NOMO-1 treated with dmso at 0.1 percent for 144 hours (cell line): ENCODE results near the gene CSF3.

ENCODE experiments used
- DNase-seq: peaks from one replicate; lab custom pipeline; 2025; ENCODE audit not compliant: unreplicated experiment; lab: John Stamatoyannopoulos, UW

The CSF3 gene

GRCh38 chr17:40060887-40061608 lies 45.8 kb downstream of the CSF3 start:
- no peak for DNase-seq

- no peak for DNase-seq
Observed at GRCh38 chr17:40061609-40062038, 46.4 kb downstream of the CSF3 start.

- peak; percentile 19 for DNase-seq
Observed at GRCh38 chr17:40062329-40063186, 47.3 kb downstream of the CSF3 start, which contains the start of gene THRA. Gene THRA, plus strand, starts transcription at chr17:40062965. Its CDS starts 11,524 bp downstream, at chr17:40074489.

GRCh38 chr17:40063187-40063771 lies 48.0 kb downstream of the CSF3 start:
- DNase-seq, result peak; percentile 68

GRCh38 chr17:40063901-40064531 lies 48.8 kb downstream of the CSF3 start:
- DNase-seq, result no peak

- DNase-seq, result no peak
Observed at GRCh38 chr17:40064971-40065768, 49.9 kb downstream of the CSF3 start.

- DNase-seq, result no peak
Observed at GRCh38 chr17:40065769-40066510, 50.7 kb downstream of the CSF3 start.
